Tibial nerve (tissue), 4 donors: ENCODE results near the gene JUNB. TPM values are rescaled to one million over a fixed set of nuclear protein-coding genes. Genes with fewer than 3 reads are reported as not detected.

Source experiments
- DNase-seq, 2 donors: peaks; one replicate each; pipeline ENCODE4 v3.0.0-alpha.2; 2019; ENCODE audit warnings: low spot score in 2 of 2
- H3K27ac ChIP-seq, 4 donors: fragments of 200-600 bp; sonication (generic) in 3 of 4; one replicate each; pipeline ENCODE4 v1.5.1; 2017 to 2019; ENCODE audit warnings: mild to moderate bottlenecking in 1 of 4
- H3K27me3 ChIP-seq, 2 donors: fragments of 200-600 bp; sonication (generic) in 1 of 2; one replicate each; pipeline versions ENCODE4 v1.5.1 to v1.6.0; 2017 to 2019
- H3K36me3 ChIP-seq, 3 donors: fragments of 200-600 bp; sonication (generic); one replicate each; pipeline ENCODE4 v1.5.1; 2018 to 2019
- H3K4me1 ChIP-seq, 4 donors: fragments of 200-600 bp; sonication (generic) in 3 of 4; one replicate each; pipeline ENCODE4 v1.5.1; 2017 to 2019
- H3K4me3 ChIP-seq, 4 donors: fragments of 200-600 bp; sonication (generic) in 3 of 4; one replicate each; pipeline ENCODE4 v1.5.1; 2017 to 2019; ENCODE audit warnings: mild to moderate bottlenecking in 1 of 4, moderate library complexity in 1 of 4
- H3K9me3 ChIP-seq, 4 donors: fragments of 200-600 bp; sonication (generic) in 3 of 4; one replicate each; pipeline ENCODE4 v1.5.1; 2017 to 2019
- CTCF ChIP-seq, 5 experiments: fragments of 200-600 bp in 3 of 5; fragments of 450-650 bp in 2 of 5; sonication (generic) in 3 of 5; IDR thresholded peaks; one replicate each; pipeline ENCODE4 v1.5.1; 2016 to 2019; ENCODE audit warnings: antibody characterized with exemption in 5 of 5, mild to moderate bottlenecking in 3 of 5, moderate library complexity in 2 of 5
- EP300 ChIP-seq, 2 donors: sonication (generic); formaldehyde crosslinking; IDR thresholded peaks; one replicate each; pipeline ENCODE4 v1.6.1; 2017; ENCODE audit warnings: antibody characterized with exemption in 2 of 2, mild to moderate bottlenecking in 1 of 2
- POLR2A ChIP-seq, 2 donors: fragments of 450-650 bp; IDR thresholded peaks; one replicate each; pipeline ENCODE4 v1.6.1; 2017; ENCODE audit warnings: antibody characterized with exemption in 2 of 2, mild to moderate bottlenecking in 2 of 2, moderate library complexity in 2 of 2
- WGBS, 2 donors: methylation state at CpG; one replicate each; pipeline ENCODE4 v1.1.5; 2018; 5-methylcytosine and 5-hydroxymethylcytosine counted together
- total RNA-seq, 4 donors: library from RNA; depleted of rRNA; stranded (reverse); fragments of >200 nt; gene quantifications; one replicate each; pipeline ENCODE4 v1.1.0, GENCODE V29; 2016

The JUNB gene
- total RNA-seq, 4 donors from 2014 or later, result 421 to 676 (median 613) TPM

GRCh38 chr19:12772323-12772722 lies 19.0 kb upstream of the JUNB start:
- TF ChIP-seq POLR2A (IDR thresholded peaks at IDR 0.05), result no peak
- no peak for TF ChIP-seq CTCF (IDR thresholded peaks at IDR 0.05)
- no peak for TF ChIP-seq EP300 (IDR thresholded peaks at IDR 0.05)
- Histone ChIP-seq H3K9me3 (no peaks in the 10 kb centered on the region), H3K27me3 (no peaks in the 10 kb centered on the region), H3K27ac (no peak overlapping the region), H3K4me3 (no peak overlapping the region), H3K36me3 (peaks cover 0 to 23% (median 0%) of the 10 kb centered on the region in 3 donors), H3K4me1 (peaks cover 0 to 10% (median 8%) of the 10 kb centered on the region in 4 donors)
- DNase-seq, result no peak
- 57 to 65% methylated on average over 3 to 4 of the region's 4 CpGs for WGBS, 2 donors

- 72 to 88% methylated on average over 2 of the region's 2 CpGs for WGBS, 2 donors
- Histone ChIP-seq H3K4me1 (peaks cover 0 to 22% (median 17%) of the 10 kb centered on the region in 4 donors), H3K27ac (no peak overlapping the region), H3K9me3 (no peaks in the 10 kb centered on the region), H3K4me3 (no peak overlapping the region), H3K27me3 (no peaks in the 10 kb centered on the region), H3K36me3 (peaks cover 0 to 16% (median 0%) of the 10 kb centered on the region in 3 donors)
- TF ChIP-seq POLR2A (IDR thresholded peaks at IDR 0.05) (no peak), EP300 (IDR thresholded peaks at IDR 0.05) (no peak), CTCF (IDR thresholded peaks at IDR 0.05) (peak in 1 of 5 experiments; percentile 7)
- DNase-seq, result no peak
Observed at GRCh38 chr19:12773571-12773970, 17.7 kb upstream of the JUNB start.

- H3K27ac ChIP-seq, result peak within 1 kb of the TSS; percentile 71 to 87 (median 75)
- no peaks in the 10 kb centered on the region for H3K27me3 ChIP-seq
- H3K4me1 ChIP-seq, result peaks cover 0 to 35% (median 30%) of the 10 kb centered on the region in 4 donors
- TF ChIP-seq CTCF (IDR thresholded peaks at IDR 0.05) (no peak), POLR2A (IDR thresholded peaks at IDR 0.05) (peak in 1 of 2 donors; percentile 3)
- H3K4me3 ChIP-seq, result peak within 1 kb of the TSS; percentile 55 to 60 (median 58)
- peaks cover 0 to 11% (median 0%) of the 10 kb centered on the region in 3 donors for H3K36me3 ChIP-seq
- WGBS, 2 donors, result 21 to 53% methylated on average over 17 to 47 of the region's 58 CpGs
- H3K9me3 ChIP-seq, result no peaks in the 10 kb centered on the region
- peak; percentile 19 to 25 for DNase-seq
Observed at GRCh38 chr19:12774588-12775555, 16.4 kb upstream of the JUNB start, which contains the start of gene HOOK2. Gene HOOK2, minus strand, starts transcription at chr19:12775552. Its CDS starts 103 bp downstream, at chr19:12775449.

GRCh38 chr19:12777217-12778016 lies 13.9 kb upstream of the JUNB start:
- WGBS, 2 donors, result 8 to 10% methylated on average over 43 of the region's 43 CpGs
- peak overlapping the region; percentile 53 to 81 (median 60) for H3K4me3 ChIP-seq

More at GRCh38 chr19:12777217-12778016, 13.9 kb upstream of the JUNB start:
- peak overlapping the region; percentile 93 to 98 (median 94) for H3K27ac ChIP-seq
- DNase-seq, result peak in 1 of 2 donors; percentile 78
- no peaks in the 10 kb centered on the region for H3K9me3 ChIP-seq
- no peaks in the 10 kb centered on the region for H3K36me3 ChIP-seq
- H3K27me3 ChIP-seq, result no peaks in the 10 kb centered on the region
- peak; percentile 67 to 74 for TF ChIP-seq EP300 (IDR thresholded peaks at IDR 0.05)
- peak; percentile 95 to 98 (median 97) for TF ChIP-seq CTCF (IDR thresholded peaks at IDR 0.05)
- TF ChIP-seq POLR2A (IDR thresholded peaks at IDR 0.05), result no peak
- peaks cover 0 to 49% (median 38%) of the 10 kb centered on the region in 4 donors for H3K4me1 ChIP-seq
